Transverse colon (tissue), 4 donors: ENCODE results near the gene IL4R. TPM values are rescaled to one million over a fixed set of nuclear protein-coding genes. Genes with fewer than 3 reads are reported as not detected.
A peak's percentile ranks its signal among the peaks of the same experiment; 100 is the strongest.

Experiments used
- DNase-seq: peaks from one replicate; pipeline ENCODE4 v3.0.0-alpha.2; 2019
- H3K27ac ChIP-seq, 4 donors: fragments of 200-600 bp; sonication (generic); 2 replicates each; pipeline ENCODE4 v1.5.1; 2016 to 2018; ENCODE audit warnings: inconsistent platforms in 4 of 4
- H3K27me3 ChIP-seq: fragments of 200-600 bp; sonication (generic); 2 replicates; pipeline ENCODE4 v1.5.1; 2017; ENCODE audit warnings: inconsistent platforms
- H3K36me3 ChIP-seq, 4 donors: fragments of 200-600 bp; sonication (generic); 2 replicates each; pipeline ENCODE4 v1.5.1; 2017 to 2019; ENCODE audit warnings: inconsistent platforms in 4 of 4
- H3K4me1 ChIP-seq, 4 donors: fragments of 200-600 bp; sonication (generic); 2 replicates each; pipeline ENCODE4 v1.5.1; 2017 to 2020; ENCODE audit warnings: inconsistent platforms in 4 of 4
- H3K4me3 ChIP-seq, 4 donors: fragments of 200-600 bp; sonication (generic); 1 replicate in 1 of 4; 2 replicates in 3 of 4; pipeline versions ENCODE4 v1.5.1 to v1.6.1; 2017 to 2019; ENCODE audit warnings: inconsistent platforms in 4 of 4
- H3K9me3 ChIP-seq, 2 donors: fragments of 200-600 bp; sonication (generic); 2 replicates each; pipeline ENCODE4 v1.5.1; 2017 to 2019; ENCODE audit warnings: inconsistent platforms in 2 of 2
- EP300 ChIP-seq: sonication (generic); formaldehyde crosslinking; IDR thresholded peaks from one replicate; pipeline ENCODE4 v1.6.1; 2017; ENCODE audit warnings: antibody characterized with exemption, low read depth
- POLR2A ChIP-seq: fragments of 450-650 bp; IDR thresholded peaks from one replicate; pipeline ENCODE4 v1.6.1; 2016; ENCODE audit warnings: antibody characterized with exemption, mild to moderate bottlenecking, moderate library complexity
- POLR2AphosphoS5 ChIP-seq, 3 donors: sonication (generic); formaldehyde crosslinking; IDR thresholded peaks; one replicate each; pipeline ENCODE4 v1.6.1; 2016; ENCODE audit warnings: antibody characterized with exemption in 3 of 3
- WGBS, 2 donors: methylation state at CpG; one replicate each; pipeline ENCODE4 v1.1.5; 2018; ENCODE audit warnings: low coverage in 1 of 2; 5-methylcytosine and 5-hydroxymethylcytosine counted together
- in situ Hi-C, 4 donors: fragments of 200-750 bp; cut with MboI; loops; one replicate each; pipeline versions ENCODE4 v1.15.0 to v1.15.1; 2017; ENCODE audit warnings: low sequenced_read_pairs in 3 of 4, low pct_ligation_motif_present in 1 of 4, low pct_unique_long_range_greater_than_20kb in 1 of 4
- intact Hi-C: fragments of 100-400 bp; cut with DNase I; formaldehyde crosslinking; loops from one replicate; pipeline ENCODE4 v1.15.1; 2023; ENCODE audit warnings: low total_unique reads
- total RNA-seq, 4 donors: library from RNA; depleted of rRNA; stranded (reverse); fragments of >200 nt; gene quantifications; one replicate each; pipeline ENCODE4 v1.1.0, GENCODE V29; 2016
- TF ChIP-seq, protein P1 (sequence below), 5 experiments: fragments of 200-600 bp in 3 of 5; fragments of 450-650 bp in 2 of 5; sonication (generic) in 3 of 5; IDR thresholded peaks; 1 replicate in 2 of 5; 2 replicates in 3 of 5; pipeline ENCODE4 v1.5.1; 2016 to 2017; ENCODE audit warnings: antibody characterized with exemption in 5 of 5, inconsistent platforms in 3 of 5, mild to moderate bottlenecking in 2 of 5, moderate library complexity in 1 of 5

IL4R gene
- total RNA-seq, 4 donors from 2014 or later, result 106 to 235 (median 156) TPM

- no peaks in the 10 kb centered on the region for H3K9me3 ChIP-seq
- H3K36me3 ChIP-seq, result no peaks in the 10 kb centered on the region
- WGBS, 2 donors, result 25% methylated on average over 9 of the region's 9 CpGs; no CpG with 5 or more reads in 1 of the 2 donors
- TF ChIP-seq POLR2A, result no peak
- peak; percentile 76 for TF ChIP-seq EP300
- peak; percentile 24 to 42 (median 40) for TF ChIP-seq POLR2AphosphoS5 (IDR thresholded peaks at IDR 0.05)
- peak; percentile 60 for DNase-seq
- peak overlapping the region; percentile 93 to 99 (median 99) for H3K27ac ChIP-seq
- H3K4me1 ChIP-seq, result peaks cover 19 to 72% (median 66%) of the 10 kb centered on the region in 4 donors
- no peaks in the 10 kb centered on the region for H3K27me3 ChIP-seq
- H3K4me3 ChIP-seq, result peak overlapping the region; percentile 12 to 94 (median 88)
- in situ Hi-C loops, result loop anchor here in 1 of 4 donors (10.0 kb wide), 1 partner anchor 81 kb away; no protein-coding TSS in a partner anchor
- intact Hi-C loops, result loop anchor here (5.0 to 10.0 kb wide), 2 partner anchors 49 to 73 kb away; no protein-coding TSS in a partner anchor
Measured at GRCh38 chr16:27315333-27316037, 1.7 kb downstream of the IL4R start.

GRCh38 chr16:27316038-27316680, 2.4 kb downstream of the IL4R start:
- TF ChIP-seq POLR2A (no peak), POLR2AphosphoS5 (IDR thresholded peaks at IDR 0.05) (no peak), EP300 (no peak)
- TF ChIP-seq, protein P1, sequence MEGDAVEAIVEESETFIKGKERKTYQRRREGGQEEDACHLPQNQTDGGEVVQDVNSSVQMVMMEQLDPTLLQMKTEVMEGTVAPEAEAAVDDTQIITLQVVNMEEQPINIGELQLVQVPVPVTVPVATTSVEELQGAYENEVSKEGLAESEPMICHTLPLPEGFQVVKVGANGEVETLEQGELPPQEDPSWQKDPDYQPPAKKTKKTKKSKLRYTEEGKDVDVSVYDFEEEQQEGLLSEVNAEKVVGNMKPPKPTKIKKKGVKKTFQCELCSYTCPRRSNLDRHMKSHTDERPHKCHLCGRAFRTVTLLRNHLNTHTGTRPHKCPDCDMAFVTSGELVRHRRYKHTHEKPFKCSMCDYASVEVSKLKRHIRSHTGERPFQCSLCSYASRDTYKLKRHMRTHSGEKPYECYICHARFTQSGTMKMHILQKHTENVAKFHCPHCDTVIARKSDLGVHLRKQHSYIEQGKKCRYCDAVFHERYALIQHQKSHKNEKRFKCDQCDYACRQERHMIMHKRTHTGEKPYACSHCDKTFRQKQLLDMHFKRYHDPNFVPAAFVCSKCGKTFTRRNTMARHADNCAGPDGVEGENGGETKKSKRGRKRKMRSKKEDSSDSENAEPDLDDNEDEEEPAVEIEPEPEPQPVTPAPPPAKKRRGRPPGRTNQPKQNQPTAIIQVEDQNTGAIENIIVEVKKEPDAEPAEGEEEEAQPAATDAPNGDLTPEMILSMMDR (IDR thresholded peaks at IDR 0.05), result no peak
- peak overlapping the region; percentile 93 to 99 (median 99) for H3K27ac ChIP-seq
- no peaks in the 10 kb centered on the region for H3K36me3 ChIP-seq
- no peaks in the 10 kb centered on the region for H3K27me3 ChIP-seq
- in situ Hi-C loops (loop anchor here in 1 of 4 donors (10.0 kb wide), 1 partner anchor 81 kb away; no protein-coding TSS in a partner anchor), intact Hi-C loops (loop anchor here (5.0 to 10.0 kb wide), 2 partner anchors 49 to 74 kb away; no protein-coding TSS in a partner anchor)
- peak overlapping the region in 3 of 4 donors; percentile 84 to 94 (median 91) for H3K4me3 ChIP-seq
- no peak for DNase-seq
- 52 to 86% methylated on average over 2 to 8 of the region's 8 CpGs for WGBS, 2 donors
- no peaks in the 10 kb centered on the region for H3K9me3 ChIP-seq
- H3K4me1 ChIP-seq, result peaks cover 22 to 78% (median 73%) of the 10 kb centered on the region in 4 donors

- Histone ChIP-seq H3K9me3 (no peaks in the 10 kb centered on the region), H3K27ac (peak overlapping the region; percentile 93 to 99 (median 99)), H3K27me3 (no peaks in the 10 kb centered on the region), H3K4me1 (peaks cover 31 to 87% (median 83%) of the 10 kb centered on the region in 4 donors), H3K4me3 (no peak overlapping the region), H3K36me3 (no peaks in the 10 kb centered on the region)
- intact Hi-C loops, result loop anchor here (5.0 to 10.0 kb wide), 2 partner anchors 47 to 75 kb away; no protein-coding TSS in a partner anchor
- TF ChIP-seq EP300 (no peak), POLR2AphosphoS5 (IDR thresholded peaks at IDR 0.05) (no peak), POLR2A (no peak)
- TF ChIP-seq, protein P1 (IDR thresholded peaks at IDR 0.05), result no peak
- no peak for DNase-seq
- in situ Hi-C loops, result loop anchor here in 1 of 4 donors (10.0 kb wide), 1 partner anchor 83 kb away; no protein-coding TSS in a partner anchor
- 20 to 62% methylated on average over 1 to 7 of the region's 7 CpGs for WGBS, 2 donors
Measured at GRCh38 chr16:27317320-27317719, 3.5 kb downstream of the IL4R start.

- no peak for TF ChIP-seq POLR2AphosphoS5 (IDR thresholded peaks at IDR 0.05)
- TF ChIP-seq, protein P1 (IDR thresholded peaks at IDR 0.05), result no peak
- DNase-seq, result no peak
- H3K27ac ChIP-seq, result peak overlapping the region; percentile 93 to 99 (median 99)
- intact Hi-C loops (loop anchor here (5.0 to 10.0 kb wide), 2 partner anchors 47 to 76 kb away; no protein-coding TSS in a partner anchor), in situ Hi-C loops (loop anchor here in 1 of 4 donors (10.0 kb wide), 1 partner anchor 83 kb away; no protein-coding TSS in a partner anchor)
- 77% methylated on average over 8 to 10 of the region's 10 CpGs for WGBS, 2 donors
- H3K36me3 ChIP-seq, result no peaks in the 10 kb centered on the region
- no peaks in the 10 kb centered on the region for H3K9me3 ChIP-seq
- H3K4me3 ChIP-seq, result peak overlapping the region in 1 of 4 donors; percentile 7
- H3K4me1 ChIP-seq, result peaks cover 34 to 88% (median 85%) of the 10 kb centered on the region in 4 donors
- no peaks in the 10 kb centered on the region for H3K27me3 ChIP-seq
Measured at GRCh38 chr16:27317738-27318391, 4.1 kb downstream of the IL4R start.
